Measurements from ENCODE around the gene FGF6.

- TF ChIP-seq CTCF (IDR thresholded peaks at IDR 0.05) (no peak), RAD21 (IDR thresholded peaks at IDR 0.05; ENCODE audit: low read length) (no peak), GABPA (IDR thresholded peaks at IDR 0.05; ENCODE audit: low read depth) (no peak), RXRA (IDR thresholded peaks at IDR 0.05; ENCODE audit: borderline replicate concordance, low read depth) (no peak), EZH2phosphoT487 (IDR thresholded peaks at IDR 0.05; ENCODE audit: borderline replicate concordance, low read depth) (no peak), MAX (IDR thresholded peaks at IDR 0.05; ENCODE audit: low read depth) (no peak), SIN3A (IDR thresholded peaks at IDR 0.05; ENCODE audit: borderline replicate concordance, low read depth, low read length) (no peak), ZBTB33 (IDR thresholded peaks at IDR 0.05; ENCODE audit: borderline replicate concordance, low read depth) (no peak), EP300 (IDR thresholded peaks at IDR 0.05; ENCODE audit: borderline replicate concordance in 1 of 2, low read depth in 1 of 2, low read length in 1 of 2) (no peak), CHD2 (IDR thresholded peaks at IDR 0.05; ENCODE audit: low read length, partially characterized antibody) (no peak)
These were observed 720 bp upstream of the FGF6 start for GRCh38 chr12:4446335-4446734.
